Panc1 (cell line): ENCODE measurements around the gene CHST5.

ENCODE experiments used
- POLR2AphosphoS5 ChIP-seq: IDR thresholded peaks from 2 replicates; pipeline ENCODE4 v1.6.1; 2012; ENCODE audit warnings: mild to moderate bottlenecking, low read depth, low read length, moderate library complexity
- SIN3A ChIP-seq: IDR thresholded peaks from 2 replicates; pipeline ENCODE4 v1.6.1; 2012; ENCODE audit warnings: low read depth, mild to moderate bottlenecking, low read length, moderate library complexity, borderline replicate concordance; ENCODE audit not compliant: insufficient read depth
- TF ChIP-seq, protein P1 (sequence below): fragments of 450-650 bp; IDR thresholded peaks from 2 replicates; pipeline ENCODE4 v1.5.1; 2017; ENCODE audit warnings: mild to moderate bottlenecking

- TF ChIP-seq SIN3A, result no peak
- TF ChIP-seq, protein P1, sequence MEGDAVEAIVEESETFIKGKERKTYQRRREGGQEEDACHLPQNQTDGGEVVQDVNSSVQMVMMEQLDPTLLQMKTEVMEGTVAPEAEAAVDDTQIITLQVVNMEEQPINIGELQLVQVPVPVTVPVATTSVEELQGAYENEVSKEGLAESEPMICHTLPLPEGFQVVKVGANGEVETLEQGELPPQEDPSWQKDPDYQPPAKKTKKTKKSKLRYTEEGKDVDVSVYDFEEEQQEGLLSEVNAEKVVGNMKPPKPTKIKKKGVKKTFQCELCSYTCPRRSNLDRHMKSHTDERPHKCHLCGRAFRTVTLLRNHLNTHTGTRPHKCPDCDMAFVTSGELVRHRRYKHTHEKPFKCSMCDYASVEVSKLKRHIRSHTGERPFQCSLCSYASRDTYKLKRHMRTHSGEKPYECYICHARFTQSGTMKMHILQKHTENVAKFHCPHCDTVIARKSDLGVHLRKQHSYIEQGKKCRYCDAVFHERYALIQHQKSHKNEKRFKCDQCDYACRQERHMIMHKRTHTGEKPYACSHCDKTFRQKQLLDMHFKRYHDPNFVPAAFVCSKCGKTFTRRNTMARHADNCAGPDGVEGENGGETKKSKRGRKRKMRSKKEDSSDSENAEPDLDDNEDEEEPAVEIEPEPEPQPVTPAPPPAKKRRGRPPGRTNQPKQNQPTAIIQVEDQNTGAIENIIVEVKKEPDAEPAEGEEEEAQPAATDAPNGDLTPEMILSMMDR, result no peak
- no peak for TF ChIP-seq POLR2AphosphoS5
These were observed 29.8 kb downstream of the CHST5 start for GRCh38 chr16:75506107-75506506.
